Mesenchymal stem cell (in vitro differentiated cells and primary cell): Measurements from ENCODE around the gene MTMR12.

Source experiments
- DNase-seq: peaks from one replicate; pipeline ENCODE4 v3.0.0-alpha.2; 2013
- H2AFZ ChIP-seq: one replicate; pipeline ENCODE4 v1.6.1; 2013; ENCODE audit warnings: low read depth, mild to moderate bottlenecking, control low read depth, inconsistent platforms, low read length, moderate library complexity
- H2AK5ac ChIP-seq: 2 replicates; pipeline ENCODE4 v1.6.1; 2013; ENCODE audit warnings: low read length, moderate library complexity, mild to moderate bottlenecking, inconsistent platforms; ENCODE audit not compliant: severe bottlenecking
- H2BK120ac ChIP-seq: one replicate; pipeline ENCODE4 v1.6.1; 2013; ENCODE audit warnings: low read depth, mild to moderate bottlenecking, inconsistent platforms, low read length, moderate library complexity
- H2BK12ac ChIP-seq, 2 experiments: one replicate each; pipeline ENCODE4 v1.6.1; 2013; ENCODE audit warnings: inconsistent platforms in 2 of 2, low read length in 2 of 2, mild to moderate bottlenecking in 2 of 2, moderate library complexity in 2 of 2, control low read depth in 1 of 2
- H2BK15ac ChIP-seq: one replicate; pipeline ENCODE4 v1.6.1; 2013; ENCODE audit warnings: mild to moderate bottlenecking, low read depth, inconsistent platforms; ENCODE audit not compliant: poor library complexity, severe bottlenecking
- H2BK5ac ChIP-seq: 2 replicates; pipeline ENCODE4 v1.6.1; 2013; ENCODE audit warnings: low read depth, mild to moderate bottlenecking, low read length, control low read depth, inconsistent platforms; ENCODE audit not compliant: poor library complexity, severe bottlenecking
- H3K14ac ChIP-seq, 2 experiments: one replicate each; pipeline ENCODE4 v1.6.1; 2013; ENCODE audit warnings: inconsistent platforms in 2 of 2, low read length in 2 of 2, control low read depth in 1 of 2, mild to moderate bottlenecking in 1 of 2, moderate library complexity in 1 of 2
- H3K18ac ChIP-seq, 2 experiments: one replicate each; pipeline ENCODE4 v1.6.1; 2013; ENCODE audit warnings: inconsistent platforms in 2 of 2, low read length in 2 of 2, control low read depth in 1 of 2, low read depth in 1 of 2, mild to moderate bottlenecking in 1 of 2
- H3K23ac ChIP-seq, 2 experiments: one replicate each; pipeline ENCODE4 v1.6.1; 2013; ENCODE audit warnings: inconsistent platforms in 2 of 2, low read length in 2 of 2, mild to moderate bottlenecking in 2 of 2, moderate library complexity in 2 of 2, control low read depth in 1 of 2
- H3K27ac ChIP-seq: 2 replicates; pipeline ENCODE4 v1.5.1; 2013; ENCODE audit warnings: mild to moderate bottlenecking, moderate library complexity, low read length, control low read depth, inconsistent platforms; ENCODE audit not compliant: poor library complexity, severe bottlenecking
- H3K27me3 ChIP-seq, 2 experiments: 2 replicates each; pipeline versions ENCODE4 v1.6.1 to v1.7.0; 2013; ENCODE audit warnings: low read length in 2 of 2, mild to moderate bottlenecking in 2 of 2, moderate library complexity in 2 of 2, control low read depth in 1 of 2, inconsistent platforms in 1 of 2; ENCODE audit not compliant: control insufficient read depth in 1 of 2, insufficient read depth in 1 of 2
- H3K36me3 ChIP-seq, 2 experiments: 2 replicates each; pipeline versions ENCODE4 v1.6.1 to v1.7.0; 2013; ENCODE audit warnings: low read length in 2 of 2, control low read depth in 1 of 2, inconsistent platforms in 1 of 2, low read depth in 1 of 2, mild to moderate bottlenecking in 1 of 2; ENCODE audit not compliant: insufficient read depth in 2 of 2, control insufficient read depth in 1 of 2
- H3K4ac ChIP-seq, 2 experiments: one replicate each; pipeline ENCODE4 v1.6.1; 2013; ENCODE audit warnings: inconsistent platforms in 2 of 2, low read length in 2 of 2, mild to moderate bottlenecking in 2 of 2, moderate library complexity in 2 of 2, control low read depth in 1 of 2, low read depth in 1 of 2
- H3K4me1 ChIP-seq: 2 replicates; pipeline ENCODE4 v1.6.1; 2013; ENCODE audit warnings: low read depth, low read length, control low read depth; ENCODE audit not compliant: control insufficient read depth, insufficient read depth
- H3K4me2 ChIP-seq: 2 replicates; pipeline ENCODE4 v1.6.1; 2013; ENCODE audit warnings: low read length, mild to moderate bottlenecking, inconsistent platforms; ENCODE audit not compliant: poor library complexity, severe bottlenecking
- H3K4me3 ChIP-seq, 2 experiments: 2 replicates each; pipeline versions ENCODE4 v1.5.1 to v1.7.0; 2013; ENCODE audit warnings: low read length in 2 of 2, mild to moderate bottlenecking in 2 of 2, control low read depth in 1 of 2, low read depth in 1 of 2; ENCODE audit not compliant: insufficient read depth in 1 of 2
- H3K79me1 ChIP-seq: replicated peaks from 2 replicates; pipeline ENCODE4 v1.6.1; 2013; ENCODE audit warnings: mild to moderate bottlenecking, control low read depth, low read length, inconsistent platforms; ENCODE audit not compliant: poor library complexity, severe bottlenecking
- H3K9ac ChIP-seq: 2 replicates; pipeline ENCODE4 v1.7.0; 2013; ENCODE audit warnings: mild to moderate bottlenecking, low read length, moderate library complexity
- H3K9me3 ChIP-seq: 2 replicates; pipeline ENCODE4 v1.7.0; 2013; ENCODE audit warnings: mild to moderate bottlenecking, low read length; ENCODE audit not compliant: control insufficient read depth
- H4K8ac ChIP-seq: one replicate; pipeline ENCODE4 v1.6.1; 2013; ENCODE audit warnings: inconsistent platforms, mild to moderate bottlenecking, low read length, moderate library complexity
- H4K91ac ChIP-seq: one replicate; pipeline ENCODE4 v1.6.1; 2013; ENCODE audit warnings: mild to moderate bottlenecking, low read length, inconsistent platforms
- WGBS: methylation state at CpG from one replicate; pipeline ENCODE4 v1.1.7; 2013; ENCODE audit warnings: mixed read lengths; 5-methylcytosine and 5-hydroxymethylcytosine counted together

MTMR12 gene

GRCh38 chr5:32202394-32202793 lies 110.3 kb downstream of the MTMR12 start:
- Histone ChIP-seq H4K91ac (no peak overlapping the region), H2AFZ (no peak overlapping the region), H2BK12ac (no peak overlapping the region), H3K79me1 (no peaks in the 10 kb centered on the region), H3K27ac (no peak overlapping the region), H2AK5ac (no peak overlapping the region), H3K27me3 (peaks cover 0 to 4% of the 10 kb centered on the region in 2 experiments), H3K4me2 (no peak overlapping the region), H3K36me3 (no peaks in the 10 kb centered on the region), H3K23ac (no peak overlapping the region), H3K9me3 (no peaks in the 10 kb centered on the region), H3K4me1 (no peaks in the 10 kb centered on the region), H4K8ac (no peak overlapping the region), H3K14ac (no peak overlapping the region), H2BK5ac (no peak overlapping the region), H2BK15ac (no peak overlapping the region), H3K4me3 (no peak overlapping the region), H3K4ac (no peak overlapping the region), H3K9ac (no peak overlapping the region), H3K18ac (no peak overlapping the region), H2BK120ac (no peak overlapping the region)
- no peak for DNase-seq
- WGBS: 100% methylated on average over 2 of the region's 2 CpGs

GRCh38 chr5:32201122-32201753 lies 111.5 kb downstream of the MTMR12 start:
- H3K27me3 ChIP-seq: peaks cover 0 to 4% of the 10 kb centered on the region in 2 experiments
- no peak overlapping the region for H3K27ac ChIP-seq
- no peak overlapping the region for H3K23ac ChIP-seq
- H3K4me1 ChIP-seq: no peaks in the 10 kb centered on the region
- no peak overlapping the region for H2AFZ ChIP-seq
- H2BK12ac ChIP-seq: no peak overlapping the region
- peak overlapping the region; percentile 28 for H3K9ac ChIP-seq
- H3K4ac ChIP-seq: no peak overlapping the region
- no peak overlapping the region for H2AK5ac ChIP-seq
- H3K4me3 ChIP-seq: no peak overlapping the region
- no peak overlapping the region for H4K91ac ChIP-seq
- no peaks in the 10 kb centered on the region for H3K79me1 ChIP-seq
- H3K14ac ChIP-seq: no peak overlapping the region
- no peak overlapping the region for H3K4me2 ChIP-seq
- no peak overlapping the region for H2BK5ac ChIP-seq
- no peak overlapping the region for H2BK120ac ChIP-seq
- H3K18ac ChIP-seq: no peak overlapping the region
- no peaks in the 10 kb centered on the region for H3K9me3 ChIP-seq
- WGBS: 40% methylated on average over 1 of the region's 3 CpGs
- H3K36me3 ChIP-seq: no peaks in the 10 kb centered on the region
- peak; percentile 21 for DNase-seq
- no peak overlapping the region for H4K8ac ChIP-seq
- H2BK15ac ChIP-seq: no peak overlapping the region

- Histone ChIP-seq H3K18ac (no peak overlapping the region), H3K27me3 (no peaks in the 10 kb centered on the region), H2BK5ac (no peak overlapping the region), H3K9me3 (no peaks in the 10 kb centered on the region), H3K4ac (no peak overlapping the region), H2AFZ (no peak overlapping the region), H4K91ac (no peak overlapping the region), H2BK120ac (no peak overlapping the region), H3K4me3 (no peak overlapping the region), H3K79me1 (no peaks in the 10 kb centered on the region), H3K23ac (no peak overlapping the region), H3K36me3 (no peaks in the 10 kb centered on the region), H3K27ac (no peak overlapping the region), H4K8ac (no peak overlapping the region), H2BK15ac (no peak overlapping the region), H3K9ac (no peak overlapping the region), H3K4me2 (no peak overlapping the region), H2AK5ac (no peak overlapping the region), H3K14ac (no peak overlapping the region), H2BK12ac (no peak overlapping the region), H3K4me1 (peaks cover 3% of the 10 kb centered on the region)
- no peak for DNase-seq
- 96% methylated on average over 5 of the region's 6 CpGs for WGBS
These were observed 115.7 kb downstream of the MTMR12 start for GRCh38 chr5:32197032-32197431.

GRCh38 chr5:32195265-32195664 lies 117.5 kb downstream of the MTMR12 start:
- Histone ChIP-seq H4K91ac (no peak overlapping the region), H3K79me1 (no peaks in the 10 kb centered on the region), H2BK12ac (no peak overlapping the region), H2AK5ac (no peak overlapping the region), H2BK15ac (no peak overlapping the region), H3K36me3 (no peaks in the 10 kb centered on the region), H3K23ac (no peak overlapping the region), H3K9ac (no peak overlapping the region), H3K4ac (no peak overlapping the region), H4K8ac (no peak overlapping the region), H3K27ac (no peak overlapping the region), H3K4me2 (no peak overlapping the region), H2BK120ac (no peak overlapping the region), H3K27me3 (no peaks in the 10 kb centered on the region), H3K9me3 (no peaks in the 10 kb centered on the region), H3K14ac (no peak overlapping the region), H2BK5ac (no peak overlapping the region), H3K4me3 (no peak overlapping the region), H2AFZ (no peak overlapping the region), H3K4me1 (peaks cover 3% of the 10 kb centered on the region), H3K18ac (no peak overlapping the region)
- 89% methylated on average over 4 of the region's 5 CpGs for WGBS
- DNase-seq: no peak
